HG02973 (cell line): Measurements from ENCODE around the gene CLIC4.

Source experiments
- ATAC-seq: cut with Tn5 transposase; IDR thresholded peaks from one replicate; pipeline ENCODE4 v1.9.1; 2021; ENCODE audit warnings: moderate library complexity; ENCODE audit not compliant: unreplicated experiment

The CLIC4 gene

DNA sequence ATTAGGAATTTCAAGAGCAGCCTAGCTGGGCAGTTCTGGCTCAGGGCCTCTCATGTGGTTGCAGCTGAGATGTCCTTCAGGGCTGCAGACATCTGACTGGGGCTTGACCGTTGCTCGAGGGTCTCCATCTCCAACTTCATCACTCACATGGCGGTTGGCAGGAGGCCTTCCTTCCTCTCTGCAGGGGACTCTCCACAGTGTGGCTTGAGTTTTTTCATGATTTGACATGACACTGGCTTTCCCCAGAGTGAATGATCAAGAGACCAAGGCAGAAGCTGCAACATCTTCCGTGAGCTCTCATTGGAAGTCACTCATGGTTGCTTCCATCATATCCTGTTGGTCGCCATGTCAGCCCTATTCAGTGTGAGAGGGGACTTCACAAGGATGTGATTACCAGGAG is 110.2 kb downstream of the CLIC4 start:
- no peak for ATAC-seq

- no peak for ATAC-seq
Observed at GRCh38 chr1:24856787-24857506, 111.7 kb downstream of the CLIC4 start.

DNA sequence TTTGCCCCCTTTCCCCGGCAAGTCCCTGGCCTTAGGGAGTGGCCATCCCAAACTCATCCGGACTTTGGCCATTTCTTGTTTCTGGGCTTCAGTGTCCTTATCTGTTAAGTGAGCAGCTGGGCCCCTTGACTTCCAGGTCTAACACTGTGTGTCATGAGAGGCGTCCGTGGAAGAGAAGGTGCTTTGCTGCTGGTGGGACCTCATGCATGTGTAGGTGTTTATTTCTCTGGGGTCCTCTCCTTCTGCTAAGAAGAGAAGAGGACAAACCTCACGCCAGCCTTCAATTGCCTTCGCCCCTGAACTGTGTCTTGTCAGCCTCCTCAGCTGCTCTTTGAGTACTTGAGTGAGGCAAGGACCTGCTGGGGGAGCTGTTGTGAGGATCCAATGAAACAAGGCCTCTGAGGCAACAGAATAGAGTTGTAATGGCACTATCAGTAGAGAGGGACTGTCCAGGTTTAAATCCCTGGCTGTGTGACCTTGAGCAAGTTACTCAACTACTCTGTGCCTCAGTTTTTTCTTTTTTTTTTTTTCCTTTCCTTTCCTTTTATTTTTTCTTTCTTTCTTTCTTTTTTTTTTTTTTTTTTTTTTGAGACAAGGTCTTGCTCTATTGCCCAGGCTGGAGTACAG is 112.4 kb downstream of the CLIC4 start:
- no peak for ATAC-seq

DNA sequence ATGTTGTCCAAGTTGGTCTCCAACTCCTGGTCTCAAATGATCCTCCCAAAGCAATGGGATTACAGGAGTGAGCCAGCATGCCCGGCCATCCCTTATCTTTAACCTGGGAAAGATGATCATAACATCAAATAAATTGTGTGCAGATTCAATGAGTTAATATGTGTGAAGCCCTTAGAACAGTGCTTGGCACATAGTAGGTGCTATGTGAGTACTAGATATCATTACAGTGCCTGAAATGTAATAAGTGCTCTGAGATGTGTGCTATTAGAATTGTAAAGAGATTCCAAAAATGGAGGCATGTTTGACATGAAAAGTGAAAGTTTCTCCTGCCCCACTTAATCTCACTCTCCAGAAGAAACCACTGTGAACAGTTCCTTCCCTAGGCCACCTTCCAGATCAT is 113.0 kb downstream of the CLIC4 start:
- ATAC-seq: no peak

DNA sequence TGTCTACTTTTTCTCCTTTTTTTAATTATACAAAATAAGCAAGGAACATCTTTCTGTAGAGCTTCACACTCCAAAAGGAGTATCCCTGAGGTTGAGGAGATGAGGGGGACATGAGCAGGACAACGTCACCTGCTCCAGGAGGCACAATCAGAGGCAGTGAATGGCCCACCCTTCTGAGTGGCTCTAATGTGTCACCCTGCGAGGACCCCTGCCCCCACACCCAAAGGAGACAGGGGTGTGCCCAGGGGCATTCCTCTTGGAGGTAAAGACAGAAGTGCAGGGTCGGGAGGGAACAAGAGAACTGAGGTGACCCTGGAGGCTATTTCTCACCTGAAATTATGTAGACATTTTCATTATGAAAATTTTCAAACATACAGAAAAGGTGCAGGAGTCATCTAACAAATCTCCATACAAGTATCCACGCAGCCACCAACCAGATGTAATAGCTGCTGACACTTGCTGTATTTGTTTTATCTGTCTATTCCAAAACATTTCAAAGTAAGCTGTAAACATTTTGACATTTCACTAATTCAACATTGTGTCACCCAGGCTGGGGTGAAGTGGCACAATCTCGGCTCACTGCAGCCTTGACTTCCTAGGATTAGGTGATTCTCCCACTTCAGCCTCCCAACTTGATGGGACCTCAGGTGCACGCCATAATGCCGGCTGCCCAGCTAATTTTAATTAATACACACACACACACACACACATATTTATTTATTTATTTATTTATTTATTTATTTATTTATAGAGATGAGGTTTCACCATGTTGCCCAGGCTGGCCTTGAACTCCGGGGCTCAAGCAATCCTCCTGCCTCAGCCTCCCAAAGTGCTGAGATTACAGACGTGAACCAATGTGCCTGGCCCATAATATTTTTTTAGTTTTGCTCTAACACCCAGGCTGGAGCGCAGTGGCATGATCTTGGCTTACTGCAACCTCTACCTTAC is 114.1 kb downstream of the CLIC4 start:
- no peak for ATAC-seq

GRCh38 chr1:24860841-24861240 is 115.6 kb downstream of the CLIC4 start:
- no peak for ATAC-seq

GRCh38 chr1:24861821-24862727 is 116.8 kb downstream of the CLIC4 start:
- ATAC-seq: no peak

DNA sequence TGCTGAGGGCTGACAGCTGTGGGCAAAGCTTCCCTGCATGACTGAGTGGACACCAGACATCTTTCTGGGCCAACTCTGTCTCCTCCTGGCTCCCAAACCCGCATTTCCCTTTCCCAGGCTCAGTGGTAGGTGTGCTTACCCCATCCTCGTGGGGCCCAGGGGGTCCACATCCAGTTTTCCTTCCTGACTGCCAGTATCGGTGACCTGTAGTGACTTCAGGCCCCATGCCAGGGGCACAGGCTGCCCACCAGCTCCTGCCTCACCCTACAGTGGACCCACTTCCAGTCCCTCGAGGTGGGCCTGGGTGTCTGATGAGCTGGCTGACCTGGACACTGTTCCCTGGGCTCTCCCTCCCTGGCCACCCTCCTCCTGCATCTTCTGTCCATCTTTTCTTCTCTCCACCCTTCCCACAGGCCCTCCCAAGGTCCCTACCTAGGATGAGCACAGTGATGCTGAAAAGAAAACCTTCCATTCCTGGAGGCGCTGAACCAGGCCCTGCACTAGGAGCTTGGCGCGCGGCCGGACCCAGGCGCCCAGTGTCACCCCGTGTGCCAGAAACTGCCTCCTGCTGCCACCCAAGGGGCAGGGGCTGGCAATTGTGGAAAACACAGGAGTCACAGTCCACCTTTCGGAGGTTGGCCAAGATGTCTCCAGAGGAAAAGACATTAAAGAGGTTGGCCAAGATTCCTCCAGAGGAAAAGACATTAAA is 117.7 kb downstream of the CLIC4 start:
- no peak for ATAC-seq

DNA sequence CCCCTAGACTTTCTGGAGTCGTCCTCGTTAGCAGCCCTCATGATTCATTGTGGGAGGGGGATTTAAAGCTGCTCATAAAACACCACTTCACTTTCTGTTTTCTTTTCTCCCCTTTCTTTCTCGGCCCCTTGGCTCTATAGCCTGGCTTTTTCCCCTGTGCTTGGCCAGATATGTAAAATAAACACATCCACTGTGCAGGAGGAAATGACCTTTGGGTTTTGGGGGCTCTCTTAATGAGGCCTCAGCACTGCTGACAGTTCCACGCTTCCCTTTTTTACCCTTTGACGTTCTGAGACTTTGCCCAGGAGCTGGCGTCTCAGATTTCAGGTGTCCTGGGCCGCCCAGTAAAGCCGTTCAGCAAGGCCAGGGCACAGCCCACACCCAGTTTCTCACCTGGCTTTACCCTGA is 119.1 kb downstream of the CLIC4 start:
- ATAC-seq: no peak

DNA sequence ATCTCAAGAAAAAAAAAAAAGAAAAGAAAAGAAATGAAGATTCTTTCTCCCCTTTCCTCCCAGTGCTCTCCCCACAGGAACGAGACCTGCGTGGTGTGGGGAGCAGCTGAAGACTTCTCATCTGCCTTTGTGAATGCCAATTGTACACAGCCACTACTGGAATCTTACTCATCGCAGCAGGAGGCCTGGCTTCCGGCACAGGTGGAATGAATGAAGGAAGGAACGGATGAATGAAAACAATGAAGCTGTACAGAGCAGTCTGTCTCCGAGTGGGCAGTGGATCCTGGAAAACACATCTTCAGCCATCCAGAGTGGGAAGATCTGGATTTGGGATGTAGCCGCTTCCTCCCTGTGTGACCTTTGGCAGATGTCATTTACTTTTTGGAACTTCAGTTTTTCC is 119.9 kb downstream of the CLIC4 start:
- ATAC-seq: no peak

GRCh38 chr1:24865587-24865986 is 120.3 kb downstream of the CLIC4 start:
- no peak for ATAC-seq

- ATAC-seq: no peak
Observed at GRCh38 chr1:24866211-24867083, 121.2 kb downstream of the CLIC4 start.

DNA sequence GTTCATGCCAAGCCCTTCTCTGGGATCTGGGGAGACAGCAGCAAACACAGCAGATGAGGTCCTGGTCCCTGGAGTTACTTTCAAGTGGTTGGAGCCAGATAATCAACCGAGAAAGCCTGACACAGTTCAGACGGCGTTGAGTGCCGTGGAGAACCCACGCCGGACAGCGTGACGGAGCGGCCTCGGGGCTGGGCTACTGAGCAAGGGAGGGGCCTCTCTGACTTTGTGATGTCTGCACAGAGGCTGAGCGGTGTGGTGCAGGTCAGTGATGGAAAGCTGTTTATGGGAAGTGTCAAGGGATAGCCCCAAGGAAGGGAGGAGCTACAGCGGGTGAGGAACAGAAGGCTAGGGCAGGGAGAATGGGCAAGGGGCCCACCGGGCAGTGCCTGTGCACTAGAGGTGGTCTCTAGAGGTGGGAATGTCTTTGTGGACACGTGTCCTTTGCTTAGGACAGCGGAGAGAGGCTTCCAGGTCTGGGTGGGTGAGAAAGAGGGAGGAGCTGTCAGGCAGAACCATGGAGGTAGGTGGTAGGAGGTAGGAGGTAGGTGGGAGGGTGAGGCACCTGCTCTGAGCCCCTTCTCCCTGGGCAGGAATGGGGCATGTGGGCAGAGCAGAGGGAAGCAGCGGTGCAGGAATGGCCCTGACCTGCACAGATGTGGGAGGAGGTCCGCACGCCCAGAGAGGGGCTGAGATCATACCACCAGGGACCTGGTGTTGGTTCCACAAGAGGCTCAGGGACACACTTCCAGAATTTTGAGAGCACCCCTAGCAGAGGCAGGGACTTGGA is 122.0 kb downstream of the CLIC4 start:
- ATAC-seq: no peak

DNA sequence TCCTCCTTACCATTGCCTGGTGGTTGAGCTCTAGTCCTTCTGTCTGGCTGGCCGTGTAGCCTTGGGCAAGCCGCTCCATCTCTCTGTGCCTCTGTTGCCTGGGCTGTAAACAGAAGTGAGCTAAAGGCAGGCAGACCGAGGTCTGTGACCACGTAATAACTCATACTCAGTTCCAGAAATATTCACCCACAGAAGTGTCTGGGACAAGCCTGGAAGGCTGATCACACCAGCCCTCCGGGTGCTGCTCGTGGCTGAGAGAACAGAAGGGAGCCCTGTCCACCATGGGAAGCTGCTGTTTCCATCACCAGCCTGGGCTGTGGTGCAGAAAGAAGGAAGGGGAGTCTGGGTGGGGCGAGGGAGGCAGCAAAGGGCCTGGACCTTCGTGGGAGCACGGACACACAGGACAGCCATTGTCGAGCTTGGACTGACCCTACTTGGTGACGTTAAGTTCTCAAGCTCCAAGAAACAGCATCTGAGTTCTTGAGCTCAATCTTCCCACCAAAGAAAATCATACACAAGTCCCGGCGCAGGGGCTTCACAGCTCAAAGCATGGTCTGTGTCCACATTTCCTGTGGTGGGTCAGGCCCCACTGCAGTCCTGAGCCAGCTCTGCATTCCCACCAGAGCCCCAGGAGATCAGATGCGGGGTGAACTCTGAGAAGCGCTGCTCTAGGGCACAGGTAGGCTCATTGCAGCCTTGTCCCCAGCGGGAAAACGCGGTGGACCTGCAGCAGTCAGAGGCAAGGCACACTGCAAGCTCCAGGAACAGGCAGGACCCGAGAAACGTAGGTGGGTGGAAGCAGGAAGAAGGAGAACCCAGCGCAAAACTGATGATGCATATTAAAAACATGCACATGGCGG is 123.0 kb downstream of the CLIC4 start:
- ATAC-seq: no peak

- no peak for ATAC-seq
Observed at GRCh38 chr1:24870551-24871195, 125.4 kb downstream of the CLIC4 start.

GRCh38 chr1:24871306-24871901 is 126.2 kb downstream of the CLIC4 start:
- ATAC-seq: no peak
